ENCODE data around the gene FADS3.
A peak's percentile ranks its signal among the peaks of the same experiment; 100 is the strongest.

Gene FADS3

DNA sequence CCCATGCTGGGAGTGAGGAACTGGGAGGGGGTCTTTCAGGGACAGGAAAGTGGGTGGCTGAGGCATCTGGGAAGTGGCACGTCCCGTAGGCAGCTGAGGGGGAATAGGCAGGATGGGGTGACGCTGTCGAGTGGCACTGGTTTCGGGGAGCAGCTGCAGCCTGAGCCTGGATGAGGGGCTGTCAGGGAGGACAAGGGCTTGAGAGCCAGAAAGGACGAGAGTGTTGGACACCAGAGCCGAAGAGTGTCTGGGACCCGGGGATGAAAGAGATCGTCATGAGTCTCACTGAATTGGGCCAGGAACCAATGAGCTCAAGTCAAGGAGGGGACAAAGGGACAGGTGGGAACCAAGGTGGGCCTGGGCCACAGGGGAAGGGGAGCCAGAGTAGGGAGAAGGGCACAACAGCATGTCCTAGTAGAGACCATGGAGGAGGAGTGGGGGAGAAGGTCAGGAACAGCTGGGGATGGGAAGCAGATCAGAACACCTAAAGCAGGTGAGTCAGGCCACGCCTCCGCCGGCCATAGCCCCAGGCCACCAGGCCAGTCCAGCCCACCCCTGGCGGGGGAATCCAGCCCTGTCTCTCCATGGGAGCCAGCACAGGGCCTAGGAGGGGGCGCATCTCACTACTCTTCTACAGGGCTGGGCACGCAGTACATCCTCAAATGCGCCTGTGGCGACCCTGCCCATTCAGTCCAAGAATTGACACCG is 21.8 kb upstream of the FADS3 start:
- no peak for DNase-seq

- no peak for DNase-seq
Observed at GRCh38 chr11:61912530-61912898, 21.2 kb upstream of the FADS3 start.

DNA sequence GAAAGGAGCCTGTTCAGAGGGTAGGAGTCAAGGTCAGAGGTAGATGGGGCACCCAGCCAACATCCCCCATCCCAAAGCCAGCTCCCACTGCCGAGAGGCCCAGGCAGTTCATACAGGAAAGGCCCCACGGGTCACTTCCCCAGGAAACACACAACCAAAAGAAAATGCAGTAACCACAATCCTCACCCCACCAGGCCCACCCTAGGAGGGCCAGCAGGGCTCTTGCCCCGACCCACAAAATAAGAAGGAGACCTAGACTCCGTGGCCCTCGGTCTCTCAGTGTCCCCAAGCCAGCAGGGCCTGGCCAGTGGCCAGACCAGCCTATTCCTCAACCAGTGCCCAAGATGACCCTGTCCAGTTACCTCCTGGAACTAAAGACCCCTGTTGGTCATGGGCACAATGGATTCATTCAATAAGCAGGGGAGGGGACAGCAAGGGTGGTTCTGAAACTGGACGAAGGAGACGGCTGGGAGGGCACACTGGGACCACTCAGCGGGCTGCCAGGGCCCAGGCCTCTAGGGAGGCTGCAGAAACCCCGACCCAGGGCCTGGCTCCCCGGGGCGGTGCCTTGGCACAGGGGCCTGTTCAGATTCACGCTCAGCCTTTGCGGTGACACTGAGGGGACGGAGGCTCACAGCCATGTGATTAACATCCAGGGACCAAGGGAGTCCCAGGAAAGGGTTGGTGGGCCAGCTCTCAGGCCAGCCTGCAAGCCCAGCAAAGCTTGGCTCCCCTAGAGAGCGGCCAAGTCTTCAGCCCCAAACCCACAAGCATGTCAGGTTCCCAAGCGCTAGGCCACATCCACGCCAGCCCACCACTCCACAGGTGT is 20.6 kb upstream of the FADS3 start:
- no peak for DNase-seq

DNA sequence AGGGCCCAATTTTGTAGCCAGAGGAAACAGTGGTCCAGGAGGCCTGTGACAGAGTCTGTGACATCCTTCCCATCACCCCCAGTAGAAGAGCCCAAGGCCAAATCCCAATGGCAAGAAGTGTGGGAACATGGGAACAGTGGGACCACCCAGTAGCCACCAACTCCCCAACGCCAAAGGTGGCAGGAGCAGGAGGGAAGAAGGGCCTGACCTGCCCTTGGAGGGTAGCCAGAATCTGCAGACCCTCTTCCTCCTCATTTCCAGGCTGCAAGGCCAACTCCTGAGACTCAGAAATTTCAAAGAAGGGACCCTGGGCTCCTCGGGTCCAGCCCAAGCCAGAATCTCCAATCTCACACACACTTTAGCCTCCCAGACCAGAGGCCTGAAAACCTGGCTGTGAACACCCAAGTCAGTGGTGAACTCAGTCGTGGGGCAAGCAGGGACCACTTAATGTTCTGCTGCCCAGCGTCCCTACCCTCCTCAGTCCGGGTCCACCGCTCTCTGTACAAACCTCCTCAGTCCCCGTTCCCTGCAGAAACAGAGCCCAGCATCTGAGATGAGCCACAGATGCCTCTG is 19.9 kb upstream of the FADS3 start:
- no peak for DNase-seq

- no peak for DNase-seq
Observed at GRCh38 chr11:61910187-61911127, 19.1 kb upstream of the FADS3 start.

DNA sequence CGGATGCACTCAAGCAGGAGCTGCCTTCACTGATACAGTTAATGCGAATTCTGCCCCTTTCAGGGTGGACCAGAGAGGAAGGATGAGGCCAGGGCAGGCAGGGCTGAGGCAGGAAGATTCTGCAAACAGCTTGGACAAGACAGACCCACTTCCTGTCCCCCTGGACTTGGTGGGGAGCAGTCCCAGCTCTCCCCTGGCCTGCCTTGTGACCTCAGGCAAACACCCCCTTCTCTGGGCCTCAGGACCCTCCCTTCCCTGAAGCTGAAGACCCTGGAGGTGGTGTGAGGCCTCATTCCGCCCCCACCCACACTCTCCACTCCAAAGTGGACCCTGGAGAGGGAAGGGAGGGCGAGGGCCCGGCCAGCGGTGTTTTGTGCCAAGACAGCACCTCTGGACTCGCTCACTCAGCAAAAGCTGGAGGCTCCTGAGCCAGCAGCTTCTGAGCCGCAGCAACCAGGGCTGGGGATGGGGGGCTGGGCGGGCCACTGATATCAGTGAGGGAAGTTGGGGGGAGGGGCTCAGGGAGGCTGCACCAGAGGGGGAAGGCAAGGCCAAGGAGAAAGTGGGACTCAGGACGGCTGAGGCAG is 17.5 kb upstream of the FADS3 start:
- no peak for DNase-seq

- no peak for DNase-seq
Observed at GRCh38 chr11:61907871-61908729, 16.8 kb upstream of the FADS3 start.

DNA sequence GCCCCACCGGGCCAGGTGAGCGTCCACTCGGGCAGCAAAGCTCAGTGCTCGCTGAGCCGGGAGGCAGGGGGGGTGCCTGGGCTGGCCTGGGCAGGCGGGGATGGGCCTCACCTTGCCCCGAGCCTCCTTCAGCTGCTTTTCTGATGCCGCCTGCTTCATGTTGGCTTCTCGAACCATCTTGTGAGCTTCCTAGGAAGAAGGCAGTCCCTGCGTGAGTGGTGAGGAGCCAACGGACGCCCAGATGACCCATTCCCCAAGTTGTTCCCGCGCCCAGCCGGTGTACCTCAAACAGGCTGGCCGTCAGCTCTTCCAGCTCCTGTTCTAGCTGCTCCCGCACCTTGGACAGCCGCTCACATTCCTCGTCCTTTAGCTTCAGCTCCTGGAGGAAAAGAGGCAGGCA is 15.9 kb upstream of the FADS3 start:
- DNase-seq: no peak

DNA sequence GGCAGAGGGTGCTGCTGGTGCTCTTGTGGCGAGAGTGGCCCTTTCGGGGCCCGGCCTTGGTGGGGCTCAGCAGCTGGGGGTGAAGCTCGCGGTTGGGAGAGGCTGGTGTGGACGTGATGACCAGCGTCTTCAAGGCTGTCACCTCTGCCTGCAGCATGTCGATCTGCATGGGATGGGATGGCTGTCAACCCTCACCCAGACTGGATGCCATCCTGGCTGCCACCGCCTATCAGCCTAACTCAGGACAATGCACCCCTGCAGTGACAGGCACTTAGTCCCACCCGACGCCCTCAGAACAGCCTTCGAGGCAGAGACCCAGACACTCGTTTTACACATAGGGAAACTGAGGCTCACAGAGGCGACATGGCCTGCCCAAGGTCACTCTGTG is 15.2 kb upstream of the FADS3 start:
- DNase-seq: no peak

GRCh38 chr11:61905801-61906521 is 14.6 kb upstream of the FADS3 start:
- DNase-seq: no peak

DNA sequence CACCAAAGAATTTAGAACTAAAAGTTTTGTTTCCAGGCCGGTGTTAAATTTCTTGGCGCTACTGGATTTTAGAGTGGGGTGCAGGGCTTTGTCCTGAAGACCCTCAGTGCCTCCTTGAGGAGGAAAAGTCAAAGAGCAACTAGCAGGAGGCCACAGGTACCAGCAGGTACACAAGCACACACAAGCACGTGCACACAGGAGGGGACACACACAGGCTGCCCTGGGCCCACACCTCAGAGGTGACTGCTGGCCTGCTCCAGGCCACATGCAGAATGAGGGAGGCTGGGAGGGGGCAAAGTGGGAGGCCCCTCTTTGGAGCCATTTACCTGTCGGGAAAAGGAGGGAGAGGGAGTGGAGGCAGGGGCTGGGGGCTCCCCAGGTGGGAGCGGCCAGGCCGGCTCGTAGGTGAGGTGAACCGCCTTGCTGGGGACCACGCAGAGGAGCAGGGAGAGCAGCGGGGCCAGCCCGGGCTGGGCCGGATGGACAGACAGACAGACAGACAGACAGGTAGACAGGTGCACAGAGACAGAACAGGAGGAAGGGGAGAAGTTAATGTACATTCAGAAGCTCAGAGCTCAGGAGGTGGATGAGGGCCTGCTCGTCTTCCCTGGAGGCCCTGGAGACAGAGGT is 13.8 kb upstream of the FADS3 start:
- DNase-seq: no peak

GRCh38 chr11:61904539-61905048 is 13.2 kb upstream of the FADS3 start:
- DNase-seq: peak; percentile 20

- no peak for DNase-seq
Observed at GRCh38 chr11:61903845-61904244, 12.5 kb upstream of the FADS3 start.

GRCh38 chr11:61902313-61902712 is 11.0 kb upstream of the FADS3 start:
- DNase-seq: no peak

GRCh38 chr11:61901397-61901796 is 10.1 kb upstream of the FADS3 start:
- DNase-seq: no peak

DNA sequence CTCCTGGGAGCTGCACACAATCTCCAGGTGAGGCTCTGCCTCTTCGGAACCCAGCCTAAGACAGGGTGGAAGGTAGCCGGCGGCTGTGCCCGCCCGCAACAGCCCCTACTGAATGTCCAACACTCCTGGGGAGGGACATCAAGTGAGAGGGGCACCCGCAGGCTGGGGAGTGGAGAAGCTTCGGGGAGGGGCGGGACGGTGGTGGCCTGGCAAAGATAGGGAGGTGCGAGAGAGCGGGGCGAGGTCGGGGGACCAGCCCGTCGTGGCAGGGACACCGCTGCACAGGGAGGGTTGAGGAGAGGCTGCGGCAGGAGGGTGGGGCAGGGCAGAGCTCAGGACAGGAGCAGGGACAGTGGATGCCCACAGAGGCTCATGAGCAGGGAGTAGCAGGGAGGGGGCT is 8.9 kb upstream of the FADS3 start:
- no peak for DNase-seq

DNA sequence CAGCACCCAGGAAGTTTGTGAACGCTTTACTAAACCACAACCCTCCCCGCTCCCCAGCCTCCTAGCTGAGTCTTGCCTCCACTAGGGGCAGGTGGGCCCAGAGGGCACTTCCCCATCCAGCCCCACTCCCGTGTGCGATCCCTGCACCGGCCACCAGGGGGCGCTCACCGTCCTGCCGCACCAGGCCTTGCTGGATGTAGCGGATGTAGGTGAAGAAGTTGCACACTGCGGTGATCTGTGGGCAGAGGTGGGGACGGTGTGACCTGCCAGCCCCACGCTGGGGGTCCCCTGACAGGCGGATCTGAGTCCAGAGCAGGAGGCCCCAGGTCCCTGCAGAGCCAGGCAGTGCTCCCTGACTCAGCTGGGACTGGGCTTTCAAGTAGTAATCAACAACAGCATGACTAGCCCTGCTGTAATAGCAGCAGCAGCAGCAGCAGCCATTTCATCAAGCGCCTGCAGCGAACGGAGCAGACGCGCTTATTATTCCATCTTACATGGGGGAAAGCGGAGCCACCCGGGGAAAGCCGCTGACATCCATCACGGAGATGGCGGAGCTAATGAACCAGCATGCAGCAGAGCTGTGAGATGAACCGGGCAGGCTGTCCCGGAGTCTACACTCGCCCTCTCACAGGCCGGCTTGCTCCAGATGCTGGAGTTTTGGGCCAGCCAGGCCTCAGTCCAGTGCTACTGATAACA is 7.9 kb upstream of the FADS3 start:
- DNase-seq: peak; percentile 90

DNA sequence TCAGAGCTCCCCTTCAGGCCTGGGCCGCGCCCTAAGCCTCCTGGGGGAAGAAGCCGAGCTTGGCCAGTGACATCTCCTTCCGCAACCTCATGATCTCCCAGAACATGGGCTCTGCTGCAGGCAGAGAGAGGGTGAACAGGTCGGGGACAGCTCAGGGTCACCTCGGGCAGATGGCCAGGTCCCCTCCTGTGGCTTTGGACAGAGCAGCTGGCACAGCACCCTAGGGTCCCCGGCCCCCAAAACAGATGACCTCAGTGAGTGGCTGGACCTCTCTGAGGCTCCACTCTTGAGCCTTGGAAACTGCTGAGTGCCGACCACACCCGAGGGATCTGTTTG is 6.9 kb upstream of the FADS3 start:
- no peak for DNase-seq

- DNase-seq: peak; percentile 85
Observed at GRCh38 chr11:61897387-61898246, 6.3 kb upstream of the FADS3 start.

Data from stimulated activated CD4-positive, alpha-beta T cell treated with anti-CD3 and anti-CD28 coated beads, Interleukin-15, amount 100 ng/mL, for 24 hours (primary cell).